ENCODE measurements around the gene EDRF1.

GRCh38 chr10:125722811-125723210 is 3.3 kb downstream of the EDRF1 start:
- no peak for TF ChIP-seq CTCF (IDR thresholded peaks at IDR 0.05)
- no peak for TF ChIP-seq POLR2AphosphoS5 (IDR thresholded peaks at IDR 0.05)
- TF ChIP-seq POLR2A (IDR thresholded peaks at IDR 0.05), result no peak

Measured in suprapubic skin (tissue), 4 donors.